SW 1271 (cell line): ENCODE data around the gene SUSD5.
"Not testable (repeated sequence)": the region's sequence is repeated elsewhere in the genome, so short reads cannot be mapped to it uniquely, and the experiment has no call there.

Source experiments
- DNase-seq, 2 experiments: peaks; one replicate each; lab custom pipeline; 2025; lab: John Stamatoyannopoulos, UW

The SUSD5 gene

DNA sequence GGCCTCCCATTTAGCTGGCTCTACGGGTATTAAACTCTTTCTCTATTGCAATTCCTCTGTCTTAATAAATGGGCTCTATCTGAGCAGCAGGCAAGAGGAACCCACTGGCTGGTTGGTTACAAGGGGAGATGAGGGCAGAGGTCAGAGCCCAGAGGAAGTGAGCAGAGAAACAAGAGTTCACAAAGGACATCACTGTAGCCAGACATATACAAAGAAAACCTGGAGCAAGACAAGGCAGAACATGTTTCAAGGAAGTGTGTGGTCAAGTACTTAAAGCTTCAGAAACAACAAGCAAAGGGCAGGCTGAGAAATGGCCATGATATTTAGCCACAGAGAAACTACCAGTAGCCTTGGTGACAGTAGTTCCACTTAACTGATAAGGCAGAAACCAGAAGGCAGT, 24.3 kb downstream of the SUSD5 start:
- no peak for DNase-seq

DNA sequence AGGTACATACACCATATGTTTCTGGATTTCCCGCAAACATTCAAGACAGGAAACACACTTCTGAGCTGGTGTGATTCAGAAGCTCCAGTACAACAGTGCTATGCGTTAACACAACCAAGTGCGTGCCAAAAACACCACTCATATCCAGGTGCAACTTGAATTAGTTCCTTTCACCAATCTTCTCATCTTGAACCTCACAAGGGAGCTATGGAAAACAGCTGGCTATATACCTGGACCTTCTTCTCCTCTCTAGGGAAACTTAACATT, 31.3 kb downstream of the SUSD5 start:
- DNase-seq, result no peak

DNA sequence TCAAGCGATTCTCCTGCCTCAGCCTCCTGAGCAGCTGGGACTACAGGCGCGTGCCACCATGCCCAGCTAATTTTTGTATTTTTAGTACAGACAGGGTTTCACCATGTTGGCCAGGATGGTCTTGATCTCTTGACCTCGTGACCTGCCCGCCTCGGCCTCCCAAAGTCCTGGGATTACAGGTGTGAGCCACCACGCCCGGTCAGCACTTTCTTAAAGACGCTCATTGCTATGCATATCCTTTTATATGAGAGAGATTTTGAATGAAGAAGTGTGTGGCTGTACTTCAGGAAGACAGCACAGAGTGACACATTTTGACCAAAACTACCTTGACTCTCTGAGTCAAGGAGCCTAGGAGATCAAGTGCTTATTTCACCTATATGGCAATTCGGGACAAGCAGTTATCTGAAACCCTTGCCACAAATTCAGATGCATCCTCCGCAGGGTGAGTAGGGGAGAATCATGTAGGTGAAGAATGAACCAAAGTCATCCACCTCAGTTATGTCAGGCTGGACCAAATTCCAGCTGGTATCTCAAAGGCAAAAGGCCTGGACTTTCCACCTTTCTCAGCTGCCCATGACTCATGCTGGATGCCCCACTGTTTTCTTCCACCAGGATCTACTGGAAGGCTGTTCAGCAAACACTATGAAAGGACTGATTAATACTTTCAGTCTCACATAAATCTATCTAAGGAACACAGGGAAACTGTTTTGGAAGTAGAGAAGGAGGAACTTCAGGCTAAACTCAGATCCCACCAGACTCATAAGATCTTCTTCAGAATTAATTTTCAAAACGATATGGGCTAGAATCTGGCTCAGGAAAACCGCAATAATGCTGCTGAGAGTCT, 31.9 kb downstream of the SUSD5 start:
- no peak for DNase-seq

- DNase-seq, result no peak
These were observed 33.7 kb downstream of the SUSD5 start for GRCh38 chr3:33184863-33185262.

DNA sequence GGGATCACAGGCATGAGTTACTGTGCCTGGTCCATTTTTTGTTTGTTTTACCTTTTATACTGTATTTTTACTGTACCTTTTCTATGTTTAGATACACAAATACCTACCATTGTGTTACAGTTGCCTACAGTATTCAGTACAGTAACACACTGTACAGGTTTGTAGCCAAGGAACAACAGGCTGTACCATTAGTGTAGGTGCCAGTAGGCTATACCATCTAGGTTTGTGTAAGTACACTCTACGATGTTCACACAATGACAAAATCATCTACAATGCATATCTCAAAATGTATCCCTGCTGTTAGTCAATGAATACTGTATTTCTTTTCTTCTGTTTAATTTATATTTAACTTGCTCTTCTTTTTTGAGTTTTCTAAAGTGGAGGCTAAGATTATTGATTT, 37.0 kb downstream of the SUSD5 start:
- DNase-seq, result not testable (repeated sequence)

DNA sequence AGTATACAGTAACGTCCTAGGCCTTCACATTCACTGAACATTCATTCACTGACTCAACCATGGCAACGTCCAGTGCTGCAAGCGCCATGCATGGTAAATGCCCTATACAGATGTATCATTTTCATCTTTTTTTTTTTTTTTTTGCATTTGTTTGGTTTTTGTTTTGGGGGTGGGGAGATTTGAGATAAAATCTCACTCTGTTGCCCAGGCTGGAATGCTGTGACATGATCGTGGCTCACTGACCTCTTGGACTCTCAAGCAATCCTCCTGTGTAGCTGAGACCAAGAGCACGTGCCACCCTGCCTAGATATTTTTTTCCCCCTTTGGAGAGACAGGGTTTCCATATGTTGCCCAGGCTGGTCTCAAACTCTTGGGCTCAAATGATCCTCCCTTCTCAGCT, 37.4 kb downstream of the SUSD5 start:
- no peak for DNase-seq

DNA sequence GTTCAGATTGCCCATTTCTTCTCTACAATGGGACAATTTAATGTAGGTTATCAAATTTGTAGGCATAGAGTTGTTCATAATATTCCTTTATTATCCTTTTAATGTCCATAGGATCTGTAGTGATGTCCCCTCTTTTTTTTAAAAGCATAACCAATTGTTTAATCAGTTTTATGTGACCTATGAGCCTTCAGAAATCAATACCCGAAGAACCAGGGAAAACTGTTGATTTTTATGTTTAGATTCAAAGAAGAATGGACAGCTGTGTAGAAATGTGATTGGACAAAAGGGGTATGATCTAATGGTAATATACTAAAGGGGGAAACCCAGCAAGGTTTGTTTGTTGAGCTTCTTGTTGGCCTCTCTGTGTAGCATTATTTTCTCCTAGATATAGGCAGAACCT, 39.5 kb downstream of the SUSD5 start:
- DNase-seq, result no peak

DNA sequence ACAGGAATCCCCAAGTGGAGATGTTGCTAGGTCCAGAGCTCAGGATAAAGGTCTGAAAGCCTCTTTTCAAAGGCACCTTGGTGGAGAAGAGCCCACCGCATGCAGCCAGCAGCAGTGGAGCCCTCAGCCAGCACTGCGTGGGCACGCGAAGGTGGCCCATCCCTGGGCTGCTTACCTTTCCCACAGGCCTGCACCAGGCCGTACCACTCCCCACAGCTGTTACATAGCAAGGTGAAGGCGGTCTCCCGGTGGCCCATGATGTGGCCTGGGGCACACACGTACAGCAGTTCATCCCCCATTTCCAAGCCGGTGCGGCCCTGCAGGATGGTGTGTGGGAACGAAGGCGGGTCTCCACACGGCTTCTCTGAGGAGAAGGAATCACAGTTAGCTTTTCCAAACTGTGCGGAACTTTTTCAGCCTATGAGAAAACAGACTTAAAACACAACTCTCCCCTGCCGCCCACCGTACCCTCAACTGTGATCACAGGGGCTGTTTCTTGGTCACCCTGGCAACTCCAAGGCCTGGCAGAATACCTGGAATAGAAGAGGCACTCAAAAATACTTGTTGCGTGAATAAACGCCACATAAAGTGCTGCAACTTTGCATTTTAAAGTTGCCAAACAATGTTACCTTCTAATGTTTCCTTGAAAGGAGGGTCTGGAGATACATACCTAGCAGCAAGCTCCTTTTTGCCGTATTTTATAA, 43.7 kb downstream of the SUSD5 start:
- no peak for DNase-seq

DNA sequence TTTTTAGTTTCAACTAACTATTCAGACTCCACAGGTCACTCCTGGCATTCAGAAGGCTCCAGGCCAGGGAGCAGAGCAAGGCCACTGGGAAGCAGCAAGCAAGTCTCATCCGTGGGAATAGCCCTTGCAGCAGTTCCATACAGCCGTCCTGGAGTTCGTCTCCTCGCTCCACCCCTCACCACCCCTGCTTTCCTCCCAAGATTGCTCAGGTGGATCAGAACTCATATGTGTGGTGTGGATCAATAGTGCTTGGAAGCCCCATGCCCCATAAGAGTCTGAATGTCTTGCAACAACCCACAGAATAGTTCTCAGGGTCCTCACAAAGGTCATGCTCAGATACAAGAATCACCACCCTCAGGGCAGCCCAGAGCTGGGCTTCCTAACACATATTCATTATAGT, 44.5 kb downstream of the SUSD5 start:
- DNase-seq, result no peak

DNA sequence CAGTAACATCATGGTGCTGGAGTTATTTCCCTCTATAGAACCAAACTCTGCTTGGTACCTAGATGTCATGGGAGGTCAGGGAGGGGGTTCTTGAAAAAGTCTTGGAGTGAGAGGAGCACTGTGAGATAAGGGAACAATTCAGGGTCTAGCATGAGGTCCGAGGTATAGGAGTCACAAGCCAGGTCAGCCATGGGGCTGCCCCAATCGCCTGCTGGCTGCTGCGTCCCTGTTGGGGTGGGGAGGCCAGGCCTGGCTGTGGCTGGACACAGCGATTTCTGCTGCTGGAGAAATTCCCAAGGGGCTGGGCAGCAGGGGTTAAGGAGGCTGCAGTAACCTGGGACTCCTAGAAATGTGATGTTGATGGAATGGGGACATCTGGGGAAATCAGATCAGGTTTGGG, 44.9 kb downstream of the SUSD5 start:
- DNase-seq, result no peak

DNA sequence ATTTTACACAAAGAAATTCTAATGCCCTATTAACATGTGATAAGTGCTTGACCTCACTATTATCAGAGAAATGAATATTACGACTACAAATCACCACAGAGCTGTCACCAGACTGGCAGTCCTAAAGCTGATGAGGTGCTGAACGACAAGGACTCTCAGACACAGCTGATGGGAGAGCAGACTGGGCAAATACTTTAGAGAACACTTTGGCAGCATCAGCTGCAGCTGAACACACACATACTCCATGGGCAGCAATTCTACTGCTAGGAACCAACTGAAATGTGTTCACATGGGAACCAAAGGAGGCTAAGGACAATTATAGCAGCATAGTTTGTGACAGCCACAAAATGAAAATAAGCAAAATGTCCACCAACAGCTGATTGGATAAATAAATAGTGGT, 45.5 kb downstream of the SUSD5 start:
- DNase-seq, result no peak

GRCh38 chr3:33171580-33171979, 47.0 kb downstream of the SUSD5 start:
- DNase-seq, result no peak

DNA sequence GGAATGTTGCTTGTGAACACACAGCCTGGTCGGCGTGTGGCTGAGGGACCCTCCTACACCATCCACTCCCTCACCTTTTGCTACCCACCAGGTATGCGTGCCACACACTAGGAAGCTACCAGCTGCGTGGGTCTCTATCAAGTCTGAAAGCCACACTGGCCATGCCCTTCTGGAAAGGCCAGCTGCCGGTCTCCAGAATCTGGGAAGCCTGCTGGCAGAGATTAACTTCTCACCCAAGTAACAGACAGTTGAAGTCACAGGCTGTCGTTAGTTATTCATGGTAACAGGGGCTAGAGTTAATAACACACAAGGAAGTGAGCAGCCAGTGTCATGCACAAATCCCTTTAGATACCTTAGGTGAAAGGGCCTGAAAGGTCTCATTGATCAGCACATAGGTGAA, 48.1 kb downstream of the SUSD5 start:
- no peak for DNase-seq

GRCh38 chr3:33167716-33168336, 50.8 kb downstream of the SUSD5 start:
- no peak for DNase-seq

DNA sequence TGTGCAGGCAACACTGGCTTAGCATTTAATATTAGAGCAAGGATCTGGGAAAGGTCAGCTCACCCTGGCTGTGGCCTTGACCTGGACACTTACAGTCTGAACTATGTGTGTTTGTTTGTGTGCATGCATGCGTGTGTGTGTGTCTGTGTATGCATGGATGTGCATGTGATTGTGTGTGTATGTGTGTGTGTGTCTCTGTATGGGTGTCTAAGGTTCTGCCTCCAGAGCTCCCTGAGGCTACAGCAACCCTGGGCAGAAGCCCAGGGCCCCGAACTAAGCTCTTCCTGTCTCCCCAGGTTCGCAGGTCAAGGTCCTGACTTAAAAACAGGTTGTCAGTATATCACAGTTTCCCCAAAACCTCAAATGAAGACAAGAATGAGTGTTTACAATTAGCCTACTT, 51.3 kb downstream of the SUSD5 start:
- DNase-seq, result no peak

DNA sequence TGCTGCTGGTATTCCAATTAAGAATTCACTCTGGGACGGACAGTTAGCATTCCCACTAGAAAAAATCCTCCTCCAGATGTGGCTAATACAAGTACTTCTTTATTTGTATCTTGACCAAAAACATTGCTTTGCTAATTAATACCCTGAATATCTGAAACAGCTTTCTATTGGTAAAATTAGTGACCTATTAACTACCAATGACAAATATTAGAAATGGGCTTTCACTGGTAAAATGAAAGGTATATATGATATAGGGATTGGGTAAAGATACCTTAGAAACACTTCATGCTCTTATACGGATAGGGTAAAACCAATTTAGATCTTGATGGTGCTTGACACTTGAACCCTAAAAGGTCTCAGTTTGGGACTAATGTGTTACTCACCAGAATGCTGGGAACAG, 52.5 kb downstream of the SUSD5 start:
- no peak for DNase-seq

- DNase-seq, result no peak
These were observed 53.2 kb downstream of the SUSD5 start for GRCh38 chr3:33165372-33165771.

GRCh38 chr3:33162621-33163020, 56.0 kb downstream of the SUSD5 start:
- not testable (repeated sequence) for DNase-seq

DNA sequence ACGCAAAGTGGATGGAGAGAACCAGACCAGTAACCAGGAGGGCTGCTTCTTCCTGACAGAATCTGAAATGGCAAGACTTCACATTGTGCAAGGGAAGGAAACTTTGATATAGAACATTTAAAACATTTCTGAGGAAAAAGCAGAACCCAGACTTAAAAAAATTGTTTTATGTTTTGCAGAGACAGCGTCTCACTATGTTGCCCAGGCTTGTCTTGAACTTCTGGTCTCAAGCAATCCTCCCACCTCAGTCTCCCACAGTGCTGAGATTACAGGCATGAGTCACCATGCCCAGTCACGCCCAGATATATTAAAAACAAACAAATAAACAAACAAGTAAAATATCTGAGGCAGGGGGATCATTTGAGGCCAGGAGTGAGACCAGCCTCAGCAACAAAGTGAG, 58.6 kb downstream of the SUSD5 start:
- DNase-seq, result no peak

- DNase-seq, result no peak
These were observed 59.4 kb downstream of the SUSD5 start for GRCh38 chr3:33159234-33159633.

- DNase-seq, result no peak
These were observed 63.3 kb downstream of the SUSD5 start for GRCh38 chr3:33155301-33155700.

DNA sequence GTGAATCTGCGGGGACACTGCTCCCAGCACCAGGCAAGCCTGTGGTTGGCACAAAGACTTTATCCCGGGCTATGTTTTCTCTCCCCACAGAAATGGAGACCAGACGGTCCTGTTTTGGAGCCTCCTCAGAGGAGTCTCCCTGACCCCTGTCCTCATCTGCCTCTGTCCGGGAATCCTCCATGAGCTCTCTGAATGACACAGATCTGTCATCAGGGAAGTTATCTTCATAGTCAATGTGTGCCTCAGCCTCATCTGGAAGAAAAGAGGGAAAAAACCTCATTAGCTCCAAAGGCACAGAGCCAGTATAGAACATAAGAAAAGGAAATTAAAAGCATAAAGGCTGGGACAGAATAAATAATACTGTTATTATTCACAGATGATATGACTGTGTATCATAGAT, 64.8 kb downstream of the SUSD5 start:
- no peak for DNase-seq
